GM23248 (cell line): Measurements from ENCODE around the gene CBX8.

ENCODE experiments used
- EZH2 ChIP-seq: fragments of 200-600 bp; sonication (generic); IDR thresholded peaks from 2 replicates; pipeline ENCODE4 v1.6.1; 2018; ENCODE audit warnings: antibody characterized with exemption, mild to moderate bottlenecking; ENCODE audit not compliant: insufficient read depth, poor library complexity, severe bottlenecking
- EZH2phosphoT487 ChIP-seq: fragments of 200-600 bp; sonication (generic); IDR thresholded peaks from 2 replicates; pipeline ENCODE4 v1.6.1; 2018; ENCODE audit warnings: antibody characterized with exemption, moderate library complexity, mild to moderate bottlenecking, low read depth; ENCODE audit not compliant: insufficient read depth

DNA sequence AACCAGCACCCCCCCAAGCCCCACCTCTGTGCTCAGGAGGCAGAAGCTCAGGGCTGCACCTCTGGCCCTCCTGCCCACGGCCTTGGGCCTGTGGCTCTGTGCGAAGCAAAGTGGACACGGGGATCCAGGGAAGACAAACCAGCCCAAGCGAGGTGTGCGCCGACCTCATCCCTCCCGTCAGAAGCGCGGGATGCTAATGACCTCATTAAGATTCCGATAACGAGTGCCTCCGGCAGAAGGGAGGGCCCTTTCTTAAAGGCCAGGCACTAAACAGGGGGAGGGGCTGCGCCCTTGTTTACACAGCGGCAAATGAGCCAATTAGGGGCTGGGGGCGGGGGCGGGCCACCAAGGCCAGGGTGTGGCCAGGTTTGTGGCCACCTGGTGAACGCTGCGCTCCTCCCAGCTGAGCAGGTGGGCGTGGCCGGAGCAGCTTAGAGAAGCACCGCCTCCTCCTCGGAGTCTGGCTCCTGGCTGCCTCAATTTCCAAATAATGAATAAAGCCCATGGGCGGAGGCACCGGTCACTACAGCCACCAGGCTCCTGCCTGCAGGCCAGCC is 39.2 kb upstream of the CBX8 start:
- TF ChIP-seq EZH2 (no peak), EZH2phosphoT487 (no peak)
